H1 (cell line): Measurements from ENCODE around the gene RBM20. TPM values are rescaled to one million over a fixed set of nuclear protein-coding genes. Genes with fewer than 3 reads are reported as not detected.

Experiments used
- BCL11A ChIP-seq, 2 experiments: IDR thresholded peaks; one replicate each; pipeline ENCODE4 v1.6.1; 2011; ENCODE audit warnings: low read depth in 2 of 2, low read length in 2 of 2, mild to moderate bottlenecking in 2 of 2
- CTCF ChIP-seq, 3 experiments: IDR thresholded peaks; 1 replicate in 2 of 3; 2 replicates in 1 of 3; pipeline versions ENCODE4 v1.5.1 to v1.6.1; 2011; ENCODE audit warnings: low read length in 3 of 3, mild to moderate bottlenecking in 3 of 3, inconsistent platforms in 2 of 3, low read depth in 1 of 3, moderate library complexity in 1 of 3; ENCODE audit not compliant: insufficient read depth in 1 of 3; ENCODE audit errors: control extremely low read depth in 1 of 3
- HDAC6 ChIP-seq: IDR thresholded peaks from one replicate; pipeline ENCODE4 v1.7.1; 2012; ENCODE audit warnings: low read depth, mild to moderate bottlenecking, inconsistent platforms, low read length, moderate library complexity
- KDM4A ChIP-seq: IDR thresholded peaks from one replicate; pipeline ENCODE4 v1.7.1; 2012; ENCODE audit warnings: low read depth, mild to moderate bottlenecking, moderate library complexity, low read length, inconsistent platforms; ENCODE audit not compliant: severe bottlenecking
- POU5F1 ChIP-seq: IDR thresholded peaks from 2 replicates; pipeline ENCODE4 v1.6.1; 2011; ENCODE audit warnings: low read depth, mild to moderate bottlenecking, low read length, moderate library complexity
- RBBP5 ChIP-seq: IDR thresholded peaks from 2 replicates; pipeline ENCODE4 v1.7.1; 2012; ENCODE audit warnings: low read depth, mild to moderate bottlenecking, inconsistent platforms, low read length, moderate library complexity, borderline replicate concordance
- SP2 ChIP-seq: IDR thresholded peaks from 2 replicates; pipeline ENCODE4 v1.6.1; 2012; ENCODE audit warnings: mild to moderate bottlenecking, low read length, inconsistent platforms
- TBP ChIP-seq: IDR thresholded peaks from 2 replicates; pipeline ENCODE4 v1.6.1; 2011; ENCODE audit warnings: low read depth, low read length, improper control_type of control experiment
- polyA plus RNA-seq, 7 experiments: library from polyadenylated mRNA; depleted of rRNA in 3 of 7; stranded (reverse) in 5 of 7; unstranded in 2 of 7; fragments of >200 nt in 5 of 7; fragments of 200-250 nt in 2 of 7; gene quantifications; 1 replicate in 5 of 7; 2 replicates in 1 of 7; 4 replicates in 1 of 7; pipeline versions ENCODE4 v1.2.1 to v1.2.3, GENCODE V29; 2011 to 2013; ENCODE audit warnings: missing spikeins in 2 of 7, mixed read lengths in 2 of 7
- total RNA-seq: library from RNA; stranded (reverse); fragmentation: NEBNext Ultra II Directional; extraction: Animal tissue kit (Norgen Biotek cat#: 25700); gene quantifications from 2 replicates; pipeline ENCODE4 v1.2.1, GENCODE V29; 2021

RBM20 gene
- total and polyA plus RNA-seq, 2 of the 8 experiments (the other 6 are each of a cell fraction or from before 2014, with no cell fraction given): 0.05 to 0.63 TPM

- TF ChIP-seq CTCF (IDR thresholded peaks at IDR 0.05; ENCODE audit: control extremely low read depth in 1 of 3, insufficient read depth in 1 of 3, low read depth in 1 of 3, low read length in 3 of 3): no peak
- no peak for TF ChIP-seq SP2
- TF ChIP-seq KDM4A: no peak
- TF ChIP-seq HDAC6: no peak
- TF ChIP-seq RBBP5: no peak
- TF ChIP-seq BCL11A (IDR thresholded peaks at IDR 0.05; ENCODE audit: low read depth in 2 of 2, low read length in 2 of 2): no peak
- TF ChIP-seq TBP: no peak
- no peak for TF ChIP-seq POU5F1
- TF ChIP-seq, all 59 proteins: peak for 0
These were observed 180.0 kb downstream of the RBM20 start (continued) for GRCh38 chr10:110824152-110824441.
